Heart left ventricle (tissue), 13 donors: ENCODE measurements around the gene MRPS6.

ENCODE experiments used
- CTCF ChIP-seq, 12 donors: fragments of 200-600 bp; sonication (generic) in 4 of 12; IDR thresholded peaks; one replicate each; pipeline versions ENCODE4 v1.5.0 to v1.8.0; 2018 to 2022; ENCODE audit warnings: antibody characterized with exemption in 12 of 12, mild to moderate bottlenecking in 5 of 12
- POLR2A ChIP-seq, 2 donors: fragments of 450-650 bp; IDR thresholded peaks; one replicate each; pipeline ENCODE4 v1.6.1; 2017; ENCODE audit warnings: antibody characterized with exemption in 2 of 2, mild to moderate bottlenecking in 2 of 2, moderate library complexity in 2 of 2
- donor health status: ischemic (EF 13 %, LVEDD 7.1; RV severe dilation, severe dysfunction).
- donor health status: DM: no; HTN: yes; CAD: no.
- donor health status: DM: no; HTN: no; CAD: no.
- donor health status: ischemic (EF 25% LVEDD 6.9; RV normal size, moderate dysfunction).
- donor health status: ischemic (EF 25% LVEDD 5.7; RV mildly dilated, moderate dysfunction).
- donor health status: ischemic (EF 35%, LVEDD 5.7; RV mildly dilated, moderate dysfunction).
- donor health status: nonischemic (EF 11% LVEDD 7.7; RV severe dilation, severe dysfunction).
- donor health status: DM: yes; HTN: yes; CAD: no.
- donor health status: PGD.
- donor health status: ischemic (EF 29% LVEDD 5.4; RV normal size, mild dysfunction).
- donor health status: nonischemic (EF 23%, LVEDD 6.1; RV moderate dilation, normal function).

DNA sequence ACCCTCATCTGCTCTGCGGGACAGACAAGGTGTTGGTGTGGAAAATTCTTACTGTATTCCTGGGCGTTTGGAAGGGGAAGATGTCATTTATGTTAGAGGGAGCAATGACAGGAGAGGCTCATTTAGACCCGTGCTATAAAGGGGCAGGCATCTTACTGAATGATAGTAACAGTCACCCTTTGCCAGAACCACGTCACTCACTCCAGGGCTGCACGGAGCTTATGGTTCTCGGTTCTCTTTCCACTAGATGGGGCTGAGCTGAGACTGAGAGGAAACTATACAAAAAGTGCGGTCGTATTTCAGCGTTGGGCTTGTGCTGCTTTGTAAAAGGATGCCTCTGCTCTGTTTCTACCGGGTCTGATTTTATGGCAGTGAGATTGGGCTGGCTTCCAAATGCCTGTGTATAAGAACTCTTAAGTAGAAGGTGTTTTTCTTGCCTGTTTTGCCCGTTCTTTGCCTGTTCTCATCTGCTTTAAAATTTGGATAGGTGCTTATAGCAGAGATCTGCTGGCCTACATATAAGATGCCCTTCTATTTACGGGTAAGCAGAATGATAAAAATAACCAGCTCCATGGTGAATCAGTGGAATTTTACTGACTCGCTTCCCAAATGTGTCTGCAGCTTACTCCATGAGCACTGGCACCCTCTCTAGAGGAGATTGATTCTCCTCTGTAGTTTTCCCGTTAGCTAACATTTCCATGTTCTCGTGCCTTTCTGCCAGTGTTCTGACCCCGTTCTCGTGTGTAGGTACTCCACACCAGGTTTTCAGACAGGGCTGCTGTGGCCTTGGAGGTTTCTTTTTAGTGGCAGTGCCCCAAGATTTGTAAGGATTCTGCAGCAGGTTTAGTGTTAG is 55.9 kb downstream of the MRPS6 start:
- TF ChIP-seq POLR2A (IDR thresholded peaks at IDR 0.05) (peak in 1 of 2 donors; percentile 22), CTCF (IDR thresholded peaks at IDR 0.05) (peak in 11 of 12 donors; percentile 12 to 65 (median 39))
